HL-60 (cell line): Measurements from ENCODE around the gene LCE7A.

Experiments
- POLR2AphosphoS5 ChIP-seq: IDR thresholded peaks from 2 replicates; pipeline ENCODE4 v1.6.1; 2012; ENCODE audit warnings: low read depth
- TF ChIP-seq, protein P1 (sequence below): IDR thresholded peaks from 2 replicates; pipeline ENCODE4 v1.6.1; 2012; ENCODE audit warnings: low read depth; ENCODE audit not compliant: insufficient replicate concordance
- TF ChIP-seq, protein P2 (sequence below): IDR thresholded peaks from one replicate; pipeline ENCODE4 v1.5.1; 2011; ENCODE audit warnings: low read length, control low read depth, inconsistent platforms; ENCODE audit not compliant: insufficient read depth

DNA sequence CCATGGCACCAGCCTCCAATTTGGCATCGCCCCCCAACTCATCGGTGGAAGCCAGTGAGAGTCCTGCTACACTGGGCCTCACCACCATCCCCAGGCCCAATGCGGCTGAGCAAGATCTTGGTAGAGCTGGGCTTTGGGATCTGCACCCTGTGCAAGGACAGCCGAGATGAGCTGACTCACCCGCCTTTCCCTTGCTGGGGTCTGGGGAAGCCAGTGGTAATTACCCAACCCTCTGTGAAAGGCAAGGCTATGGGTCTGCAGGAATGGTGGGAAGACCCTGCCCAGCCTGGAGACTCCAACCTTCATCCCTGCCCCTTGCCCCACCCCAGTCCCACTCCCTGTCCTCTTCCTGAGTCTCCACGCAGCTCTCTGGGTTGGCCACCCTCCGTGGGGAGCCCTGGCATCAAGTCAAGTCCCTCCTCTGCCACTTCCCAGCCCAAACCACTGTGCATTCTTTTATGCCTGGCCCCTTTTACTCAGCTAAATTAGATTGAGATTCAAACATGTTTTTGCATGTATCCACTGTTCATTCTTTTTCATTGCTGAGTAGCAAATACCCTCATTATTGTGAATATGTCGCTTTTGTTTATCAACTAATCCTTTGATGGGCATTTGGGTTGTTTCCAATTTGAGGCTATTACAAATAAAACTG is 27.1 kb downstream of the LCE7A start:
- TF ChIP-seq, protein P1, sequence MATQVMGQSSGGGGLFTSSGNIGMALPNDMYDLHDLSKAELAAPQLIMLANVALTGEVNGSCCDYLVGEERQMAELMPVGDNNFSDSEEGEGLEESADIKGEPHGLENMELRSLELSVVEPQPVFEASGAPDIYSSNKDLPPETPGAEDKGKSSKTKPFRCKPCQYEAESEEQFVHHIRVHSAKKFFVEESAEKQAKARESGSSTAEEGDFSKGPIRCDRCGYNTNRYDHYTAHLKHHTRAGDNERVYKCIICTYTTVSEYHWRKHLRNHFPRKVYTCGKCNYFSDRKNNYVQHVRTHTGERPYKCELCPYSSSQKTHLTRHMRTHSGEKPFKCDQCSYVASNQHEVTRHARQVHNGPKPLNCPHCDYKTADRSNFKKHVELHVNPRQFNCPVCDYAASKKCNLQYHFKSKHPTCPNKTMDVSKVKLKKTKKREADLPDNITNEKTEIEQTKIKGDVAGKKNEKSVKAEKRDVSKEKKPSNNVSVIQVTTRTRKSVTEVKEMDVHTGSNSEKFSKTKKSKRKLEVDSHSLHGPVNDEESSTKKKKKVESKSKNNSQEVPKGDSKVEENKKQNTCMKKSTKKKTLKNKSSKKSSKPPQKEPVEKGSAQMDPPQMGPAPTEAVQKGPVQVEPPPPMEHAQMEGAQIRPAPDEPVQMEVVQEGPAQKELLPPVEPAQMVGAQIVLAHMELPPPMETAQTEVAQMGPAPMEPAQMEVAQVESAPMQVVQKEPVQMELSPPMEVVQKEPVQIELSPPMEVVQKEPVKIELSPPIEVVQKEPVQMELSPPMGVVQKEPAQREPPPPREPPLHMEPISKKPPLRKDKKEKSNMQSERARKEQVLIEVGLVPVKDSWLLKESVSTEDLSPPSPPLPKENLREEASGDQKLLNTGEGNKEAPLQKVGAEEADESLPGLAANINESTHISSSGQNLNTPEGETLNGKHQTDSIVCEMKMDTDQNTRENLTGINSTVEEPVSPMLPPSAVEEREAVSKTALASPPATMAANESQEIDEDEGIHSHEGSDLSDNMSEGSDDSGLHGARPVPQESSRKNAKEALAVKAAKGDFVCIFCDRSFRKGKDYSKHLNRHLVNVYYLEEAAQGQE = no peak
- TF ChIP-seq, protein P2, sequence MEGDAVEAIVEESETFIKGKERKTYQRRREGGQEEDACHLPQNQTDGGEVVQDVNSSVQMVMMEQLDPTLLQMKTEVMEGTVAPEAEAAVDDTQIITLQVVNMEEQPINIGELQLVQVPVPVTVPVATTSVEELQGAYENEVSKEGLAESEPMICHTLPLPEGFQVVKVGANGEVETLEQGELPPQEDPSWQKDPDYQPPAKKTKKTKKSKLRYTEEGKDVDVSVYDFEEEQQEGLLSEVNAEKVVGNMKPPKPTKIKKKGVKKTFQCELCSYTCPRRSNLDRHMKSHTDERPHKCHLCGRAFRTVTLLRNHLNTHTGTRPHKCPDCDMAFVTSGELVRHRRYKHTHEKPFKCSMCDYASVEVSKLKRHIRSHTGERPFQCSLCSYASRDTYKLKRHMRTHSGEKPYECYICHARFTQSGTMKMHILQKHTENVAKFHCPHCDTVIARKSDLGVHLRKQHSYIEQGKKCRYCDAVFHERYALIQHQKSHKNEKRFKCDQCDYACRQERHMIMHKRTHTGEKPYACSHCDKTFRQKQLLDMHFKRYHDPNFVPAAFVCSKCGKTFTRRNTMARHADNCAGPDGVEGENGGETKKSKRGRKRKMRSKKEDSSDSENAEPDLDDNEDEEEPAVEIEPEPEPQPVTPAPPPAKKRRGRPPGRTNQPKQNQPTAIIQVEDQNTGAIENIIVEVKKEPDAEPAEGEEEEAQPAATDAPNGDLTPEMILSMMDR = no peak
- TF ChIP-seq POLR2AphosphoS5 = no peak
